HFFc6 (cell line): Measurements from ENCODE around the gene GIPC3. TPM values are rescaled to one million over a fixed set of nuclear protein-coding genes. Genes with fewer than 3 reads are reported as not detected.

Source experiments
- DNase-seq: peaks from one replicate; pipeline ENCODE4 v3.0.0-alpha.2; 2018
- H3K27ac Mint-ChIP-seq: 2 replicates; pipeline ENCODE4 v1.8.0; 2020; ENCODE audit warnings: mild to moderate bottlenecking, mixed read lengths
- H3K27me3 Mint-ChIP-seq: 2 replicates; pipeline ENCODE4 v1.8.0; 2021; ENCODE audit warnings: mild to moderate bottlenecking, moderate library complexity, mixed read lengths; ENCODE audit not compliant: insufficient read depth
- H3K36me3 Mint-ChIP-seq: 2 replicates; pipeline ENCODE4 v1.8.0; 2021; ENCODE audit warnings: low read depth, mixed read lengths
- H3K4me1 Mint-ChIP-seq: 2 replicates; pipeline ENCODE4 v1.8.0; 2020; ENCODE audit warnings: low read depth, mixed read lengths
- H3K4me3 Mint-ChIP-seq: 2 replicates; pipeline ENCODE4 v1.8.0; 2020; ENCODE audit warnings: mild to moderate bottlenecking, moderate library complexity, mixed read lengths
- H3K9me3 Mint-ChIP-seq: 2 replicates; pipeline ENCODE4 v1.8.0; 2020; ENCODE audit warnings: mild to moderate bottlenecking, mixed read lengths
- CTCF ChIP-seq: fragments of 200-600 bp; sonication (generic); IDR thresholded peaks from 2 replicates; pipeline ENCODE4 v1.5.0; 2021; ENCODE audit warnings: antibody characterized with exemption, mild to moderate bottlenecking
- total RNA-seq, 6 experiments: library from RNA; stranded (reverse); fragmentation: NEBNext Ultra II Directional; extraction: Animal tissue kit (Norgen Biotek cat#: 25700); gene quantifications; 2 replicates in 1 of 6; 3 replicates in 5 of 6; pipeline ENCODE4 v1.2.3, GENCODE V29; 2021

Gene GIPC3
- total RNA-seq, 6 experiments from 2014 or later, result 0.10 to 0.17 (median 0.11) TPM; not detected in 2

GRCh38 chr19:3572132-3572854 lies 13.0 kb upstream of the GIPC3 start:
- peaks cover 23% of the 10 kb centered on the region for H3K4me1 Mint-ChIP-seq
- H3K27me3 Mint-ChIP-seq, result no peaks in the 10 kb centered on the region; the same call in none of the 2 replicates
- H3K36me3 Mint-ChIP-seq, result peaks cover 13% of the 10 kb centered on the region
- peak overlapping the region; percentile 76 for H3K27ac Mint-ChIP-seq
- H3K4me3 Mint-ChIP-seq, result peak overlapping the region; percentile 77
- no peak for TF ChIP-seq CTCF
- peak; percentile 99 for DNase-seq
- no peaks in the 10 kb centered on the region for H3K9me3 Mint-ChIP-seq

- Mint-ChIP-seq H3K9me3 (no peaks in the 10 kb centered on the region), H3K27ac (peak within 1 kb of the TSS; percentile 76)
- no peak for DNase-seq
These were observed 12.5 kb upstream of the GIPC3 start, which contains the start of gene HMG20B for GRCh38 chr19:3572855-3573161. Gene HMG20B, plus strand, starts transcription at chr19:3572944. Its CDS starts 366 bp downstream, at chr19:3573310.

GRCh38 chr19:3573162-3573857 lies 12.0 kb upstream of the GIPC3 start:
- H3K4me1 Mint-ChIP-seq, result peaks cover 23% of the 10 kb centered on the region
- H3K27ac Mint-ChIP-seq, result peak overlapping the region; percentile 63
- peak overlapping the region; percentile 81 for H3K4me3 Mint-ChIP-seq
- H3K27me3 Mint-ChIP-seq, result no peaks in the 10 kb centered on the region; the same call in none of the 2 replicates
- DNase-seq, result no peak
- peaks cover 13% of the 10 kb centered on the region for H3K36me3 Mint-ChIP-seq
- no peaks in the 10 kb centered on the region for H3K9me3 Mint-ChIP-seq
- TF ChIP-seq CTCF, result no peak

More at GRCh38 chr19:3572855-3573161, 12.5 kb upstream of the GIPC3 start, which contains the start of gene HMG20B:
- TF ChIP-seq CTCF, result no peak
- Mint-ChIP-seq H3K4me3 (peak within 1 kb of the TSS; percentile 81), H3K4me1 (peaks cover 23% of the 10 kb centered on the region), H3K27me3 (no peaks in the 10 kb centered on the region; the same call in none of the 2 replicates), H3K36me3 (peaks cover 13% of the 10 kb centered on the region)

- peak overlapping the region; percentile 63 for H3K27ac Mint-ChIP-seq
- DNase-seq, result peak; percentile 93
- no peaks in the 10 kb centered on the region for H3K9me3 Mint-ChIP-seq
These were observed 11.2 kb upstream of the GIPC3 start for GRCh38 chr19:3573858-3574637.

More at GRCh38 chr19:3573858-3574637, 11.2 kb upstream of the GIPC3 start:
- Mint-ChIP-seq H3K27me3 (no peaks in the 10 kb centered on the region; the same call in none of the 2 replicates), H3K36me3 (peaks cover 13% of the 10 kb centered on the region), H3K4me1 (peaks cover 26% of the 10 kb centered on the region), H3K4me3 (peak overlapping the region; percentile 81)
- no peak for TF ChIP-seq CTCF
